PC-9 (cell line): ENCODE data around the gene MTIF3.

Experiments used
- CTCF ChIP-seq: fragments of 200-600 bp; sonication (generic); conservative IDR thresholded peaks from 2 replicates; pipeline ENCODE4 v1.6.1; 2017; ENCODE audit warnings: mixed run types, antibody characterized with exemption, mild to moderate bottlenecking, moderate library complexity
- EZH2 ChIP-seq: fragments of 200-600 bp; sonication (generic); IDR thresholded peaks from 2 replicates; pipeline ENCODE4 v1.8.0; 2017; ENCODE audit warnings: antibody characterized with exemption, low read depth

- TF ChIP-seq CTCF = no peak
- TF ChIP-seq EZH2 = no peak
Measured at GRCh38 chr13:27409013-27409412, 41.4 kb downstream of the MTIF3 start.
